Dermis blood vessel endothelial cell (primary cell): ENCODE results near the gene RABGGTA. TPM values are rescaled to one million over a fixed set of nuclear protein-coding genes. Genes with fewer than 3 reads are reported as not detected.

Experiments
- DNase-seq: peaks from one replicate; pipeline ENCODE4 v3.0.0; 2010
- total RNA-seq: library from RNA; depleted of rRNA; stranded (reverse); fragments of >200 nt; gene quantifications from 2 replicates; pipeline ENCODE4 v1.2.3, GENCODE V29; 2014

RABGGTA gene
- total RNA-seq, 1 donor from 2014 or later: 27.9 TPM

DNA sequence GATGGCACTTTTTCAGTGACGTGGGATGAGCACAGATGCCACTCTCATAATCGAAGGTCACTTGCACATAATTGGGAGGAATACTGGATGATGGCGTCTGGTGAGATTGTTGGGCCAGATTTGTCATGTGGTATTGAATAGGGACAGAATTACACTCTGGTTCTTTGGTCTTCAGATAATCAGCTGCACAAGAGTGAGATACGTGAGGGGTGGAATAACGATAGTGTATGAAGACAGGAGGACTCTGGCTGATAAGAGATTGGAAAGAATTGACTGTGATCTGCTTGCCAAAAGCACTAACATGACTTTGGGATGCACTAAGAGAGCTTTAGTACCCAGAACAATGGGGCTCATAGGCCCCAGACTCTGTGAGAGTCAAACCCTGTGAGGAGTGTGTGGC is 7.0 kb upstream of the RABGGTA start:
- no peak for DNase-seq

GRCh38 chr14:24277606-24278321 is 6.4 kb upstream of the RABGGTA start:
- DNase-seq: no peak

GRCh38 chr14:24277071-24277470 is 5.7 kb upstream of the RABGGTA start:
- no peak for DNase-seq

GRCh38 chr14:24274101-24274543 is 2.7 kb upstream of the RABGGTA start:
- no peak for DNase-seq

DNA sequence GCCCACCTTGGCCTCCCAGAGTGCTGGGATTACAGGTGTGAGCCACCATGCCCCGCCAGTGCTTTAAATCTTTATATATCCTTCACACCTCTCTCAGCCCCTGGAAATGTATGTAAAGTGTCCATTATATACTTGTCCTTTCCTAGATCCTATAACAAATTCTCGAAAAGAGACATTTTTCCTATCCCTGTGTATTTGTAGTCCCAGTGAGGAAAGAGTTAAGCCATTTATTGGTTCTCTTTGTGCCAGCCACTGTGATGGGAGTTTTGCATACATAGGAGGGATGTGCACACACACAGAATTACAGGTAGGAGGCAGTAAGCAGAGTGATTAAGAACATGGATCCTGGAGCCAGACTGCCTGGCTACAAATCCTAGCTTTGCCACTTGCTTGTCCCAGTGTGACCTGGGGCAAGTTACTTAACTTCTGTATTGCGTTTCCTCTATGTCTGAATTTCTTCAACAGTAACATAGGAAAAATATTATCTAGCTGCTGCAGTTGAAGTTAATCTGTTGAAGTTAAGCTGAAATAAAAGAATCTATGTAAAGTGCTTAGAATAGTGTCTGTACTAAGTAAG is 2.1 kb upstream of the RABGGTA start:
- peak; percentile 15 for DNase-seq

DNA sequence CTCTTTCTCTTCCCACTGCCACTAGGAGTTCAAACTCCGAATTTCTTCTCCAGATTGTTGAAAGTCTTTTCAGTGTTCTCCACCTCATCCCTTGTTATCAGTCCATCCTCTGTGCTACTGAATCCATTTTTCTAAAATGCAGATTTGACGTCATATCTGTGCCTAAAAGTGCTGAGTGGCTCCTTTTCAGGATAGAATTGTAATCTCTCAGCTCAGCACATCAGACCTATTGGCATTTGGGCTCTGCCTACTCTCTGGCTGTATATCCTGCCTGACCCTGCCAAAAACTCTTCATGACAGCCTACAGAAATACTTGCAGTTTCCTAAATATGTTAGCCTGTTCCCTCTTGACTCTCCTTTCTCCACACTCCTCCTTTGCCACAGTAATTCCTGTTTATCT is 1.1 kb upstream of the RABGGTA start:
- no peak for DNase-seq

- DNase-seq: no peak
Measured at GRCh38 chr14:24271834-24272263, 452 bp upstream of the RABGGTA start.

GRCh38 chr14:24270537-24271133 is 762 bp downstream of the RABGGTA start:
- DNase-seq: no peak

- no peak for DNase-seq
Measured at GRCh38 chr14:24269910-24270536, 1.4 kb downstream of the RABGGTA start.

- DNase-seq: no peak
Measured at GRCh38 chr14:24269368-24269767, 2.0 kb downstream of the RABGGTA start.

DNA sequence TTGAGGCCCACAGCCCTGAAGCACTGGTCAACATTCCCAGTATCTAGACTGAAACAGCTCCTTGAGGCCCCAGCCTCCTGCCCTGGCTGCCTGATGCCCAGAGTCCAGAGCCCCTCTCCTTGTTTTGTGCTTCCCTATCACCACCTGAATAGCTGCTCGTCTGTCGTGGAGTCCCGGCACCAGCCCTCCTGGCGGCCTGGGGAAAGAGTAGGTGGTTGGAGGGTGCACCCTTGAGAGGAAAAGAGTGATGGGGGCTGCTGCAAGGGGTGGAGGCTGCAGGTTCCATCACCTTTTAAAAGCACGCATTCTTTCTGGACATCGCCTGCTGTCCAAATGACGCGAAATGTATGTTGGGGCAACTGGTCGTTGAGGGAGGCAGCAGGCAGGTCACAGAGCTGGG is 3.2 kb downstream of the RABGGTA start:
- no peak for DNase-seq

- no peak for DNase-seq
Measured at GRCh38 chr14:24267516-24267915, 3.9 kb downstream of the RABGGTA start.

- DNase-seq: no peak
Measured at GRCh38 chr14:24266344-24267244, 4.8 kb downstream of the RABGGTA start.

DNA sequence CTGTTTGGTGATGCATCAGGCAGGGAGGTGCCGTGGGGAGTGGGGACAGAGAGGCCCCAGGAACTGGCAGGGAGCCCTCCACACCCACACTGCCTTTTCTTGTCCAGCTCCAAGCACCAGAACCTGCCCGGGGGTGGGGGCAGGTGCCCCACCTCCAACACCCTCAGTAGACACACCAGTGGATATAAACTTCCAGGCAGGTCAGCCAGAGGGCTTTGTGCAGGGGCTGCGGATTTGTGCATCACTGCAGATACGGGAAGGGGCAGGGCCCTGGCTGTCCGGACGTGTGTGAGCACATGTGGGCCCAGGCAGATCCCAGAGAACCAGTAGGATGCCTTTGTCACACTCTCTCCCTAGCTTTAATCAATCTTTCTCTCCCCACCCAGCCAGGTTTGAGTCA is 7.1 kb downstream of the RABGGTA start:
- DNase-seq: no peak

DNA sequence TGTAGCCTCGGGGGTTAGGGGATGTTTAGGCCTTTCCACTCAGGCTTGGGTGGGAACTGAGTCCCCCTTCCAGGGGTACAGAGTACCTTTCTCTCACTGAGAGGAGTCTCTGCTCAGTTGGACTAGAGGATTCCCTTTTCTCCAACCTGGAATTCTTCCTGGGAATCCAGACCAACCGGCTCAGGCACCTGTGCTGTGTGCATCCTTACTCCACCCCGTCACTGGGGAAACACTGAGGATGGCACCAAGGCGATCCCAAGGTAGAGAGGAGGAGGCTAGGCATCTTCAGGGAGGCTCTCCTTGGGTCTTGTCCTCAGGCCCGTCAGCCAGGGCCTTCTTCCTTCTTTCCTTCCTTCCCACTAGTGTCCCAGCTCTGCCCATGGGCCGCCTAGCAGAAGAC is 7.5 kb downstream of the RABGGTA start:
- DNase-seq: no peak

GRCh38 chr14:24262821-24263733 is 8.3 kb downstream of the RABGGTA start, which contains the start of gene TGM1:
TGM1 (minus strand) TSS chr14:24263177; CDS start chr14:24262352, 825 bp downstream.
- DNase-seq: no peak

GRCh38 chr14:24261969-24262327 is 9.4 kb downstream of the RABGGTA start:
- no peak for DNase-seq

DNA sequence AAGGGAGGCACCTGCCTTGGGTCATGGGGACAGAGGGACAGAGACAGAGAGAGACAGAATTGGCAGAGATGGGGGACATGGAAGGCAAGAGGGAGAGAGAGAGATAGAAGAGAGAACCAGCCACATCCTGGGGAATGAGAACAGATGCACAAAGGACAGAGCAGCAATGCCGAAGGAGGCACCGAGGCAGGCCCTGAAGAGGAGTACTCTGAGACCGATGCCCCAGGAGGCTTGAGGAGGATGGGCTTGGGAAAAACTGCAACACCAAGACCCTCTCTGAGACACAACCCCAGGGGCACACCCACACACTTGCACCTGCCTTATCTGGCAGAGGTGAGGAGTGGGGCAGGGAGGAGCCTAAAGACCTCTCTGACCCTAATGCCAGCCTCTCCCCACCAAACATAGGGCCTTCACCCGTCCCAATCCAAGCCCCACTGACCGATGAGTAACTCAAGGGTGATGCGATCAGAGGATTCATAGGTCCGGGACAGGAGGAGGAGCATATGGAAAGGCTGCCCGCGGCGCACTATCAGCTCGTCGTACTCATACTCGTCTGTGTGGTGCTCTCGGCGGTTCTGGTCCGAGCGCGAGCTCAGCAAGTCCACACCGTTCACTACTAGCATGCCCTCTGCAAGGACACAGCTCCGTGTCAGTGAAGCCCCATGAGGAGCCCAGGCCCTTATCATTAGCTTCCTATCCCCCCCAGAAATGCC is 10.0 kb downstream of the RABGGTA start:
- no peak for DNase-seq

GRCh38 chr14:24260780-24261157 is 10.6 kb downstream of the RABGGTA start:
- no peak for DNase-seq

- no peak for DNase-seq
Measured at GRCh38 chr14:24260026-24260779, 11.2 kb downstream of the RABGGTA start.
